EH (cell line): ENCODE measurements around the gene HIGD1B.
"Not testable (repeated sequence)": the region's sequence is repeated elsewhere in the genome, so short reads cannot be mapped to it uniquely, and the experiment has no call there.

Experiments
- DNase-seq: peaks from one replicate; pipeline ENCODE4 v3.0.0-alpha.2; 2015; ENCODE audit warnings: low read depth

HIGD1B gene

DNA sequence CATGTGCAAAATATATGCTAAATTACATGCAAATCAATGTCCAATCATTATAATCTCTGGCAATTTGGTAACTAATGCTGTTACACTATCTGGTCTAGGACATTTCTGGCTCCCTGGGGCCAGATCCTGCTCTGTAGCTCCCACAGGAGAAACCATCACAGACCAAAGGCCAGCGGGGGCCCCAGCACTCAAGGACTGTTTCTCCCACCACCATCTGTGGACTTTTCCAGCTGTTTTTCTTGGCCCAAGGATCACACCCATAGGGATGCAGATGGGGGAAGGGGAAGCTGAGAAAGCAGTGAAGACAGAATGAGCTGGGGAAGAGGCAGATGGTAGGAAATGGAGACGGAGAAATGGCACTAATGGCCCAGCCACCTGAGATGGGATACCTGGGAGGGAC is at the start of gene HIGD1B:
Gene HIGD1B, plus strand, starts transcription at position 298 of the 400 bp plus-strand sequence. CDS start 270 bp downstream, outside the sequence.
- DNase-seq: no peak

DNA sequence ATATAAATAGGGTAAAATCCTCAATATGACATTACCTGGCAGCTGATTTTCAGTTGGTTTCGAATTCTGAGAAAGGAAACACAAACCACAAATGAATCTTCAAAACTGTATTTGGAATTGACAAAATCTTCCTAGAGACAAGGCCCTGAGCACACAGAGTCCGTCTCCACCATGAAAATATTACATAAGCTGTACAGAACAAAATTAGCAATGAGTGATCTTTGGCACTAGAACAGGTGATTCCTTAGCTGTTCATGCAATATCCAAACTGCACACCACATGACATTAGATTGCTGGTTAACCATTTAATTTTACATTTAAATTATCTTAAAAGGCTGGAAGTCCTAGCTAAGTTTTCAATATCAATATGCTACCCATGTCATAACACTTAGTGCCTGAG is 49.3 kb upstream of the HIGD1B start:
- no peak for DNase-seq

DNA sequence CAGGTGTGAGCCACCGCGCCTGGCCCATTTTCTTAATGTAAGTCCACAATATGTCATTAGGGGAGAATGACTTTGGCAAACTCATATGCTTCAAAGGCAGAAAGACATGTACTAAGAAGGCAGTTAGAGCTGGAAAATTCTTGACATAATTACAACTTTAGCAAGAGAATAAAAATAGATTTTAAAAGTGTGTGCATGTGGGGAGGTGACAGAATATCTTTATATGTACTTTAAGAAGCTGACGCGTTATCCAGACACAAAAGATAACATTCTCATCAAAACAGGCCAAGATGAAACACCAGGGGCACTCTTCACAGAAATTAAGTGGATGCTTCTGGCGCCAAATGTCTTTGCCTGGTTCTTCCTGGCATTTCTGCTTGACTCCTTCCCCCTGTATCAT is 45.8 kb upstream of the HIGD1B start:
- peak; percentile 61 for DNase-seq

DNA sequence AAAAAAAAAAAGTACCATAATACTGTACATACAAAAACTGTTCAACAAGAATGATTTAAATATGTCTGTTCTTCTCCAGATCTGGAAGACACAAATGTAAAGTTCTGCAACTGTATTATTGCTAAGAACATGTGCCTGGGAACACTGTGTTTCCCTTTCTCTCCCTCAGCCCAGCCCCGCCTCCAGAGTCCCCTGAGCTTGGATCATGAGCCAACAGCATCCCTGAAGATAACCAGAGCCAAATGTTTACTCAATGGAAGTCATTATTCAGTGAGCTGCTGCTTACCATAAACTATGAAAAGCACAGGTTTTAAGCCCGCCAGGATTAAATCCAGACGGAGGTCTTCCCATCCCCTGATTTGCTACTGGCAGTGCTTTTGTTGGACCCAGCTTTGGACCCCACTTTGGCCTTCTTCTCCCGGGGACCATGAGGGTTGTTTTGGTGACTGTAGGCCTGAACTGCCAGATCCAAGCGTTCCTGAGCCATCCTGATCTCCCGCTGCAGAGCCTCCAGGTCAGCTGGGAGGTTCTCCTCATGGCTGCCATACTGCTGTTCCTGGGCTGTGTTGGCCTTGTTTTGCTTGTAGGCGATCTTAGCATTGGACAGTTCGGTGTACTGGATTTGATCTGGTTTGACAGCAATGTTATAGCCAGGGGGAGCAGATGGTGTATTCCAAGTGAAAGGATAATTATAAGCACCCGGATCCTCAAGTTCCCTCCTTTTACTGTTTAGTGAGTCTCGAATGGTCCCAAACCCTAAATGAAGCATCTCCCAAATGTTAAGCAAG is 43.2 kb upstream of the HIGD1B start:
- DNase-seq: peak; percentile 25

DNA sequence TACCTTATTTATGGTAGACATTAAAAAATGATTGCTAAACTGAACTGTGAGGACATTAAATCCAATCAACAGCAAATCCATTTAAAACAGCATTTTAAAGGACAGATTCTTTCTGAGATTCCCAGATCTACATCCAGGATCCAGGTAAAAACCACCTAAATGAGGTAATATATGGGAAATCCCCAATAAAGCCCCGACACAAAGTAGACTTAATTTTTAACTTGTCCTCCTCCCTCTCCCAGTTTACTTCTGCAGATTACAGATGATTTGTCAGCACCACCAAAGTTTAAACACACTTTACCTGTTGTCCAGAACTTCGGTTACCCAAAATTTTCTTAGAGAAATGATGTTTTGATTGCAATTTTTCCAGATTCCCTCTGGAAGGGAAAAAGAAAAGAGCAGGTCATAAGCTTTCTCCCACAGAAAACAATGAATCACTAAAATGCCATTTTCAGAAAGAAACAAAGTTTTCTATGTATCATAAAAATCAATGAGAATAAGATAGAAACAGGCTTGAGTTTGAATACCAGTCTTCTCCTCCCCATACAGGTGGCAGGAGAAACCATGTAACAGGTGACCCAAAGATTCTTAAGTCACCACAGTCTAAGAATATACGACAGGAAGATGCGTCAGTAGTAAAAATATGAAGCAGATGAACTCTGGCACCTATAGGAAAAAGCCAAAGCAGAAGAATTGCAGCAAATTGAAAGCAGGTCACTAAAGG is 40.4 kb upstream of the HIGD1B start:
- DNase-seq: no peak

DNA sequence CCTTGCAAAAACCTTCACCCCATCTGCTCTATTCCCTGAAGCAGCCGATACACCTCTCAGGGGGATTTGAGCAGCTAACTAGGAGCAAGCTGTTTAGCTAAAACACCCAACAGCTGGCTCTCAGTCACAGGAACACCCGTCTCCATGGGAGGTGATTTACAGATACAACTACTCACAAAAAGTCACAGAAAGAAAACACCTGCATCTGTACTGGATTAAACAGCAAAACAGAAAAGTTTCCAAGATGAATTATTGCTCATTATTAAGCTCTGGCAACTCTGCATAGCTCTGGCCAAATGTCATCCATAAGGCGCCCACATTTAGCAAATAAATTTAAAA is 39.9 kb upstream of the HIGD1B start:
- peak; percentile 25 for DNase-seq

DNA sequence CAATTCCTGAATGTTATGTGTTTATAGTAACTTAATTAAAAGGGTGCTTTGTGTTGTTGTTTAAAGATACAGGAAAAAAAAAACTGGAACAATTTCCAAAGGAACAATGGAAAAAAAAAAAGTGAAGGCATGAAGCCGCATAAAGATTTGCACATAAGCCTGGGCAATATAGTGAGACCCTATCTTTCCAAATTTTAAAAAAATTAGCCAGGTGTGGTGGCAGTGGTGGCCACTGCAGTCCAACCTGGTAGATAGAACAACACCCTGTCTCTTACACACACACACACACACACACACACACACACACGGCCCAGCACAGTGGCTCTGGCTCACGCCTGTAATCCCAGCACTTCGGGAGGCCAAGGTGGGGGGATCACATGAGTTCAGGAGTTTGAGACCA is 39.5 kb upstream of the HIGD1B start:
- no peak for DNase-seq

DNA sequence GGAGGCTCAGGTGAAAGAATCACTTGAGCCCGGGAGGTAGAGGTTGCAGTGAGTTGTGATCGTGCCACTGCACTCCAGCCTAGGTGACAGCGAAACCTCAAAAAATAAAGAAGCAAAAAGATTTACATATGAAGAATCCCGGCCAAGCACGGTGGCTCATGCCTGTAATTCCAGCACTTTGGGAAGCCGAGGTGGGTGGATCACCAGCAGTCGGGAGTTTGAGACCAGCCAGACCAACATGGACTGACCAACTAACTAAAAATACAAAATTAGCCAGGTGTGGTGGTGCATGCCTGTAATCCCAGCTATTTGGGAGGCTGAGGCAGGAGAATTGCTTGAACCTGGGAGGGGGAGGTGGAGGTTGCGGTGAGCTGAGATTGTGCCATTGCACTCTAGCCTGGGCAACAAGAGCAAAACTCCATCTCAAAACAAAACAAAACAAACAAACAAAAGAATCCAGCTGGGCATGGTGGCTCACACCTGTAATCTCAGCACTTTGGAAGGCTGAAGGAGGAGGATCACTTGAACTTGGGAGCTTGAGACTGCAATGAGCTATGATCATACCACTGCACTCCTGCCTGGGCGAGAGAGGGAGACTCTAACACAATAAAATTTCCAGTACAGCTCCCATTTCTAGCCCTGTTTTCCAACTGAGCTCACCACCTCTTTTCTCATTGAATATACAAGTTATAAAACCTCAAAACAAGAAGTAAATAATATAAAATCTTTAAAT is 38.9 kb upstream of the HIGD1B start:
- DNase-seq: not testable (repeated sequence)

DNA sequence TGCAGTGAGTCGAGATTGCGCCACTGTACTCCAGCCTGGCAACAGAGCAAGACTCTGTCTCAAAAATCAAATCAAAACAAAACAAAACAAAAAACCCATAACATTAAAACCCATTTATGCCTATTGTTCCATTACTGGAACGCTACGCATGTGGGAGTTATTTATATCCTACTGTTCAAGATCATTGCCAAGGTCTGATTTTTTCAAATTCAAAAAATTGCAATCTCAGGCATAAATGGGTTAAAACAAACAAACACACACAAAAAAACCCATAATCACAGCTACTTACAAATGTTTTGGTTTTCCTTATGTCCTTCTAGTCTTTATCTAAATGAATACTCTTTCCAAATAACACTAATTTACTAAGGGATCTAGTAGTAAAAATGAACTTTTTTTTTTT is 35.4 kb upstream of the HIGD1B start:
- DNase-seq: no peak

DNA sequence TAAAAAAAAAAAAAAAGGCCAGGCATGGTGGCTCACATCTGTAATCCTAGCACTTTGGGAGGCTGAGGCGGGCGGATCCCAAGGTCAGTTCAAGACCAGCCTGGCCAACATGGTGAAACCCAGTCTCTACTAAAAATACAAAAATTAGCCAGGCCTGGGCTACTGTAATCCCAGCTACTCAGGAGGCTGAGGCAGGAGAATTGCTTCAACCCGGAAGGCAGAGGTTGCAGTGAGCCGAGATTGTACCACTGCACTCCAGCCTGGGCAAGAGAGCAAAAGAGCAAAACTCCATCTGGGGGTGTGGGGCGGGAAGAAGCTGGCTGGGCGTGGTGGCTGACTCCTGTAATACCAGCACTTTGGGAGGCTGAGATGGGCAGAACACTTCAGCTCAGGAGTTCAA is 29.2 kb upstream of the HIGD1B start:
- not testable (repeated sequence) for DNase-seq

DNA sequence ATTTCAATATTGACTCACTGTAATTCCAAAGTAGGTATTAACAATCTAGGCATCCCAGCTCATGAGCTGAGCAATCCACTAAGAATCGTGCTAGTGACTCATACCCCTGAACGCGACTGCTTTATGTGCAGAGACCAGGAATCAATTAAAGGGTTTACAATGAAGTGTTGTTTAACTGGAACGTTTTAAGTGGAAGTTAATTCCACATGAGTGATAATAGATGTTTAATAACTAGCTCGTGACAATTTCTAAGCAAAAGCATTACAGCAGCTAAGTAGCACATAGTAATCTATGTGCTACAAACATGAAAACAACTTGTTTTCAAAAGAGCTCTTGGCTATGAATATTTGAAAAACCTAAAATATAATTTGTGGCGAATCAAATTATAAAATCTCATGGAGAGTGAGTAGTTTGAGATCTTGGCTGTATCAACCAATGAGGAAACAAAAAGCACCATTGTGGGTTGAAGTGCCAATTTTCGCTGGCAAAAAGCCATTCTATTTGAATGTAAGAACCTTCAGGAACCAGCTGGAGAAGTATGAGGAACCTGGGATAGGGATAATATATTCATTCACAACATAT is 27.0 kb upstream of the HIGD1B start:
- DNase-seq: peak; percentile 95

DNA sequence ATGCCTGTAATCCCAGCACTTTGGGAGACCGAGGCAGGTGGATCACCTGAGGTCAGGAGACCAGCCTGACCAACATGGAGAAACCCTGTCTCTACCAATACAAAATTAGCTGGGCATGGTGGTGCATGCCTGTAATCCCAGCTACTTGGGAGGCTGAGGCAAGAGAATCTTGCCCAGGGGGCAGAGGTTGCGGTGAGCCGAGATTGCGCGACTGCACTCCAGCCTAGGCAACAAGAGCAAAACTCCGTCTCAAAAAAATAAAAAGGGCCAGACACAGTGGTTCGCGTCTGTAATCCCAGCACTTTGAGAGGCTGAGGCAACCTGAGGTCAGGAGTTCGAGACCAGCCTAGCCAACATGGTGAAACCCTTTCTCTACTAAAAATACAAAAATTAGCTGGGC is 22.4 kb upstream of the HIGD1B start:
- DNase-seq: not testable (repeated sequence)

DNA sequence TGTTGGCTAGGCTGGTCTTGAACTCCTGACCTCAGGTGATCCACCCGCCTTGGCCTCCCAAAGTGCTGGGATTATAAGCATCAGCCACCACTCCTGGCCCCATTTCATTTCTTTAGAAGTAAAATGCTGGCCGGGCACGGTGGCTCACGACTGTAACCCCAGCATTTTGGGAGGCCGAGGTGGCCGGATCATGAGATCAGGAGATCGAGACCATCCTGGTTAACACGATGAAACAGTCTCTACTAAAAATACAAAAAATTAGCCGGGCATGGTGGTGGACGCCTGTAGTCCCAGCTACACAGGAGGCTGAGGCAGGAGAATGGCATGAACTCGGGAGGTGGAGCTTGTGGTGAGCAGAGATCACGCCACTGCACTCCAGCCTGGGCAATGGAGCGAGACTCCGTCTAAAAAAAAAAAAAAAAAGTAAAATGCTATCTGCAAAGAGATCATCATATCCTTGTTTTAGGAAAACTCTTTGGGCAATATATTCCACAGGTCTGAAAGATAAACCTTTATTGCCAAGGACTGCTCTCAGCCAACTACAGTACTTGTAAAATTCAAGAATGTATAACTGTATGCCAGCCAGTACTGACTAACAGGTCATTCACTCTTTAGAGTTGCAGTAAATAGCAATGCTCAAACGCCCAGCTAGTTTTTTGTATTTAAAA is 21.4 kb upstream of the HIGD1B start:
- peak; percentile 84 for DNase-seq

DNA sequence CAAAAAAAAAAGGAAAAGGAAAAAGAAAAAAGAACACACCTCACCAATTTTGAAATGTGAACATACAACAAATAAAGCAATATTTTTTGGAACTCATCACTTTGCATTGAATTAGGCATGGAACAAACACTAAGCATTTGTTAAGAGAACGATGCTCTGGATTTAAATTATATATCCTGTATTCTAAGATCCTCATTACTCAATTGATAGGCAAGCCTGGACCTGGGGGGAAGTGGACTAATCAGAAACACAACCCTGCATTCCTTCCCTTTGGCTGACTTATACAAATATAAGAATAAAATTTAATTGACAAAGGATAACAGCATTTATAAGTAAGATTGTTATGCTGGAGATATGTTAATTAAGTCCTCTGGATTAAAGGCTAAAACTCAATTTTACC is 19.8 kb upstream of the HIGD1B start:
- peak; percentile 49 for DNase-seq

DNA sequence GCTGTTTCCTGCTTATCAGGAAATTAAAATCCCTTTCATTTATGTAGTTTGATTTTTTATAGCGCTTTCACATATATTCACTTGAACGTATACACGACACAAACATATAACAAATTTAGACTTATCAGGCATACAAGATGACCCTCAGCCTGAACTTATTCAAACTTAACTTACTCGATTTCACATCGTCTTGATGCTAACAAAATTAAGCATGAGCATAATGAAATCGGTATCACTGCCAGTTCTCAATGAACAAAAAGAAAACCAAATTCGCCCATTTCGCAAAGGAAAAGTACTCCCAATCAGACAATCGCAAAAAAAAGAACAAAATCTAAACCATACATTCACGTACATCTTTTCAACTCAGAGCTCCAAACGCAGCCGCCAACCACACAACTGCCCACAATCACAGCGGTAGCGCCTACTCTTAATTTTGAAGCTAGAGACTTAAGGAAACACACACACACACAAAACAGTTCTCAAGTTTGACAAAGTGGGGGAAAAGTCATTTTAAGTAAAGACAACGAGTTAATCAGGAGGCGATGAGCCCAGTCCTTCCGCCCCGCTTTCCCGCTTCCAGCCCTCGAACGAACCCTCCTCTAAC is 18.7 kb upstream of the HIGD1B start:
- DNase-seq: peak; percentile 44

DNA sequence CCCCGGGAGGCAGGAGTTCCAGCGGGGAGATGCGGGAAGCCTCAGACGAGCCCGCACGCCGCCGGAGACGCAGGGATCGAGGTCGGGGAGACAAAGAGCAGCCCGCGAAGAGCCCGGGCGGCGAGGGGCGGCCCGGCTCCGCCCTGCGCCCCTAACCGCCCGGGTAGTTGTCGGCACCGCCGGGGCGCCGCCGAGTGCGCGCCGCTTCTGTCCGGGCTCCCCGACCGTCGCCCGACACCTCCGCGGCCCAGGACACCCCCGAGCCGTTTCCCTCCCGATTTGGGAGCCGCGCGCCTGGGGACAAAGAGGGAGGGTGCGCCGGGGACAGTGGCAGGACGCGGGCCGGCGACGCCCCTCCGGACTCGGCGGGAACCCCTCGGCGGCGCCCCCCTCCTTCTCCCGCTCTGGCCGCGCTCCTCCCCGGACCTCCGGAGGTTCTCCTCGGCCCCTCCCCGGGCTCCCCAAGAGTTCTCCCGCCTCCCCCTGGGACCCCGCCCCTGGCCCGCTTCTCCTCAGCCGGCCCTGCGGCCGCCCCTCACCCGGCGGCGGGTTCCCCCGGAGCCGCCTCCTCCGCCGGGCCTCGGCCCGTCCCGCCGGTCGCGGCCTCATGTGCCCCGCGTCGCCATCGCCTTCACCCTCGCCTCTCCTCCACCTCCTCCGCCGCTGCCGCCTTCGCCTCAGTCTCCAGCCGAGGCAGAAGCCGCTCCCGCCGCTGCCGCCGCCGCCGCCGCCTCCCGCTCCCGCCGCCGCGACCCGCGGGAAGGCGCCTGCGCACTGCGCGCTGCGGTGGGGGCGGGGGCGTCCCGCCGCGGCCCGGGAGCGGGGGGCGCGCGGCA is 17.9 kb upstream of the HIGD1B start, which contains the start of gene GJC1:
Gene GJC1, minus strand, starts transcription at position 765 of the 836 bp plus-strand sequence. CDS start 24,470 bp downstream, outside the sequence.
- peak; percentile 52 for DNase-seq

DNA sequence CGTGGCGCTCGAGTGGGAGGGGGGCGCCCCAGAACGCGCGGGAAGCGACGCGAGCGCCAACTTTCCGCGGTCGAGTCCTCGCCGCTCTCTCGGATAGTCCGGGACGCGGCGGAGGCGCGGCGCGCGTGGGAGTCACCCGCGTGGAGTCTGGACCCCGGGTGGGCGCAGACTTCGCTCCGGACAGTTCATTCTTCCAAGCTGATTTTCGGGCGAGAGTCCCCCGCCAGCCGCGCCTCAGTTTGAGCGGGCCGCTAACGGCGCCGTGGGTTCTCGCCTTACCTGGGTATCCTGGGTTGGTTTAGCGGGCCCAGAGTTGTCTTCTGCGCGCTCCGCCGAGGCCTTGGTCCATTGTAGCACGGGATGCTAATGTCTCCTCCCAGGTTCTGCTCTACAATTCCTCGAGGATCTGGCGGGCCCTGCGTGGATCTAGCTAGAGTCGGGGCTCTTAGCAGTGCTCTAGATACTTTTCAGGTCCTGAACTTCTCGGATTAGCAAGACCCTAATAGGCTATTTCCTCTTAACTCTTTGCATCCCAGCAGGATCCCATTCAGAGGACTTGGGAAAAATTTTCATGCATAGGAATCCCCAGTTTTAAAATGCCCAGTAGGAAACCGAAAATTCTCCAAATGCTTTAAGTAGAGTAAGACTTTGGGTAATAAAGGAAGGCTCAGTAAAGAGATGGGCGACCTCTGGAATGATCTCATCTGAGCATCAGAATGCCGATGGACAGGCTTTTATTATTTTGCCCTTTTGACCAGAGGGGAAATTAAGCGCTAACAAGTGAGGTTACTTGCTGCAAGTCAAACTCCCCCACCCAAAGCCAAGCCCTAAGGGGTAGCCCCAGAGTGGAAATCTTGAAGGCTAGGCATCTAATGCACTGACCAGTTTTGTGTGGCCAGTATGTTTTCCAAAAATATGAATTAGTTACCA is 17.1 kb upstream of the HIGD1B start:
- peak; percentile 48 for DNase-seq

DNA sequence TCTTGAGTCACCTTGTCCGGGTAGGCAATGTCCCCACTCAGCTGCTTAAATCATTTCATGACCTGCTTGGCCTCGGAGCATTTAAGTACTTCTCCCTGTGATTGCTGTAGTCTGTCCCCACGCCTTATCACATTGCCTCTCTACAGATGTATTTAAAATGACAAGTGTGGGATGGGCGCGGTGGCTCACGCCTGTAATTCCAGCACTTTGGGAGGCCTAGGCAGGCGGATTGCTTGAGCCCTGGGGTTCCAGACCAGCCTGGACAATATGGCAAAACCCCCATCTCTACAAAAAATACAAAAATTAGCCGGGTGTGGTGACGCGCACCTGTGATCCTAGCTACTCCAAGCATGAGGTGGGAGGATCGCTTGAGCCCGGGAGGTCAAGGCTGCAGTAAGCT is 16.3 kb upstream of the HIGD1B start:
- DNase-seq: no peak

DNA sequence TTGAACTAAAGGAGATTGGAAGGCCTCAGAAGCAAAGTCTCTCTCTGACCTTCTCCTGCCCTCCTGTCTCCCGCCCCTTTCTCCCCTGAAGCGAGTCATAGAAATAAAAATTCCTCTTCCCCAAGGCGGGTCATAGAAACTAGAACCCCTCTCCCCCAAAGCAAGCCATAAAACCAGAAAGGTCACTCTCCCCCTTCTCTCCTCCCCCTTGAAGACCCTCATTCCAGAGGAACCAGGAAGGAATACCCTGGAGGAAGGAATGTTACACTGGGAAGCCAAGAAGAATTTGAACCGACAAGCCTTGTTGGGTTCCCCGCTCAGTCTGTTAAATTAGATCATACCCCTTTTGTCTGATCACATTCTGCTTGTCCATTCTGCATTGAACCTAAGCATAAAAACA is 14.9 kb upstream of the HIGD1B start:
- DNase-seq: no peak
